ENCODE results near the gene RNF175. TPM values are rescaled to one million over a fixed set of nuclear protein-coding genes. Genes with fewer than 3 reads are reported as not detected.

Gene RNF175
- under 1 TPM in 1 of 3 donors, not detected in 2; 0.63 TPM for total RNA-seq
- long read RNA-seq, donor 1: 0 reads
- long read RNA-seq, donor 2: 0 reads

- Histone ChIP-seq H3K4me1 (ENCODE audit: low read depth) (peaks cover 5% of the 10 kb centered on the region), H3K4me3 (no peak within 1 kb of the TSS), H3K9me3 (no peaks in the 10 kb centered on the region), H3K36me3 (ENCODE audit: low read depth) (no peaks in the 10 kb centered on the region)
- DNase-seq (no peak), ATAC-seq (peak; percentile 25)
- intact Hi-C loops (cut with DNase I, micrococcal nuclease): no loop called here
- TF ChIP-seq CTCF (IDR thresholded peaks at IDR 0.05): no peak
Observed at GRCh38 chr4:153759407-153760316, at the start of gene RNF175. RNF175 (minus strand) TSS chr4:153760024; CDS start chr4:153759862, 162 bp downstream.

- DNase-seq (no peak), ATAC-seq (peak; percentile 29)
- H3K9me3 ChIP-seq: no peaks in the 10 kb centered on the region
- H3K4me3 ChIP-seq: no peak overlapping the region
- H3K4me1 ChIP-seq (ENCODE audit: low read depth): no peaks in the 10 kb centered on the region
- intact Hi-C loops (cut with DNase I, micrococcal nuclease): no loop called here
- H3K36me3 ChIP-seq (ENCODE audit: low read depth): no peaks in the 10 kb centered on the region
- TF ChIP-seq CTCF (IDR thresholded peaks at IDR 0.05): no peak
Observed at GRCh38 chr4:153809307-153809706, 49.5 kb upstream of the RNF175 start.

- Histone ChIP-seq H3K9me3 (no peaks in the 10 kb centered on the region), H3K4me3 (no peak overlapping the region), H3K36me3 (ENCODE audit: low read depth) (no peaks in the 10 kb centered on the region), H3K4me1 (ENCODE audit: low read depth) (no peaks in the 10 kb centered on the region)
- TF ChIP-seq CTCF (IDR thresholded peaks at IDR 0.05): no peak
- DNase-seq (no peak), ATAC-seq (peak; percentile 51)
- intact Hi-C loops (cut with DNase I, micrococcal nuclease): no loop called here
Observed at GRCh38 chr4:153808175-153808574, 48.4 kb upstream of the RNF175 start.

GRCh38 chr4:153806073-153806472, 46.2 kb upstream of the RNF175 start:
- TF ChIP-seq CTCF (IDR thresholded peaks at IDR 0.05): no peak
- H3K9me3 ChIP-seq: no peaks in the 10 kb centered on the region
- no peaks in the 10 kb centered on the region for H3K4me1 ChIP-seq (ENCODE audit: low read depth)
- no peak for ATAC-seq
- DNase-seq: no peak
- intact Hi-C loops (cut with DNase I, micrococcal nuclease): no loop called here
- H3K4me3 ChIP-seq: no peak overlapping the region
- no peaks in the 10 kb centered on the region for H3K36me3 ChIP-seq (ENCODE audit: low read depth)

GRCh38 chr4:153804722-153805121, 44.9 kb upstream of the RNF175 start:
- no peak overlapping the region for H3K4me3 ChIP-seq
- no peak for DNase-seq
- no peaks in the 10 kb centered on the region for H3K9me3 ChIP-seq
- intact Hi-C loops (cut with DNase I, micrococcal nuclease): no loop called here
- no peak for TF ChIP-seq CTCF (IDR thresholded peaks at IDR 0.05)
- H3K4me1 ChIP-seq (ENCODE audit: low read depth): no peaks in the 10 kb centered on the region
- ATAC-seq: no peak
- no peaks in the 10 kb centered on the region for H3K36me3 ChIP-seq (ENCODE audit: low read depth)

Data from mucosa of descending colon (tissue), 3 donors.